GM12891 (cell line): Measurements from ENCODE around the gene CA9.

ENCODE experiments used
- PAX5 ChIP-seq: IDR thresholded peaks from 2 replicates; pipeline ENCODE4 v1.6.1; 2011; ENCODE audit warnings: low read length, moderate library complexity, mild to moderate bottlenecking; ENCODE audit not compliant: insufficient read depth, severe bottlenecking
- POLR2A ChIP-seq: IDR thresholded peaks from 2 replicates; pipeline ENCODE4 v1.6.1; 2011; ENCODE audit warnings: low read depth, low read length, control low read depth
- POLR2AphosphoS5 ChIP-seq: IDR thresholded peaks from 2 replicates; pipeline ENCODE4 v1.6.1; 2011; ENCODE audit warnings: low read depth, low read length, control low read depth
- POU2F2 ChIP-seq: IDR thresholded peaks from 2 replicates; pipeline ENCODE4 v1.6.1; 2011; ENCODE audit warnings: low read depth, mild to moderate bottlenecking, control low read depth, low read length, moderate library complexity
- SPI1 ChIP-seq: IDR thresholded peaks from 2 replicates; pipeline ENCODE4 v1.6.1; 2011; ENCODE audit warnings: low read depth, low read length, control low read depth
- TAF1 ChIP-seq: IDR thresholded peaks from 2 replicates; pipeline ENCODE4 v1.6.1; 2011; ENCODE audit warnings: low read depth, low read length, control low read depth

DNA sequence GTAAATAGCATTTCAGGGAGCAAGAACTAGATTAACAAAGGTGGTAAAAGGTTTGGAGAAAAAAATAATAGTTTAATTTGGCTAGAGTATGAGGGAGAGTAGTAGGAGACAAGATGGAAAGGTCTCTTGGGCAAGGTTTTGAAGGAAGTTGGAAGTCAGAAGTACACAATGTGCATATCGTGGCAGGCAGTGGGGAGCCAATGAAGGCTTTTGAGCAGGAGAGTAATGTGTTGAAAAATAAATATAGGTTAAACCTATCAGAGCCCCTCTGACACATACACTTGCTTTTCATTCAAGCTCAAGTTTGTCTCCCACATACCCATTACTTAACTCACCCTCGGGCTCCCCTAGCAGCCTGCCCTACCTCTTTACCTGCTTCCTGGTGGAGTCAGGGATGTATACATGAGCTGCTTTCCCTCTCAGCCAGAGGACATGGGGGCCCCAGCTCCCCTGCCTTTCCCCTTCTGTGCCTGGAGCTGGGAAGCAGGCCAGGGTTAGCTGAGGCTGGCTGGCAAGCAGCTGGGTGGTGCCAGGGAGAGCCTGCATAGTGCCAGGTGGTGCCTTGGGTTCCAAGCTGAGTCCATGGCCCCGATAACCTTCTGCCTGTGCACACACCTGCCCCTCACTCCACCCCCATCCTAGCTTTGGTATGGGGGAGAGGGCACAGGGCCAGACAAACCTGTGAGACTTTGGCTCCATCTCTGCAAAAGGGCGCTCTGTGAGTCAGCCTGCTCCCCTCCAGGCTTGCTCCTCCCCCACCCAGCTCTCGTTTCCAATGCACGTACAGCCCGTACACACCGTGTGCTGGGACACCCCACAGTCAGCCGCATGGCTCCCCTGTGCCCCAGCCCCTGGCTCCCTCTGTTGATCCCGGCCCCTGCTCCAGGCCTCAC, at the start of gene CA9:
- TF ChIP-seq POLR2A (no peak), TAF1 (no peak), POLR2AphosphoS5 (no peak), SPI1 (no peak), PAX5 (no peak), POU2F2 (no peak)
